Tibial artery (tissue), 4 donors: ENCODE data around the gene KCNH1.

Experiments
- DNase-seq, 2 donors: peaks; one replicate each; pipeline ENCODE4 v3.0.0-alpha.2; 2019
- H3K27ac ChIP-seq, 2 donors: fragments of 200-600 bp; sonication (generic) in 1 of 2; 1 replicate in 1 of 2; 2 replicates in 1 of 2; pipeline ENCODE4 v1.5.1; 2018 to 2019; ENCODE audit warnings: mild to moderate bottlenecking in 1 of 2
- H3K27me3 ChIP-seq, 2 donors: fragments of 200-600 bp; sonication (generic) in 1 of 2; one replicate each; pipeline versions ENCODE4 v1.5.1 to v1.6.0; 2016 to 2019
- H3K36me3 ChIP-seq, 3 donors: fragments of 200-600 bp; sonication (generic) in 2 of 3; one replicate each; pipeline ENCODE4 v1.5.1; 2016 to 2019; ENCODE audit warnings: mild to moderate bottlenecking in 2 of 3
- H3K4me1 ChIP-seq, 4 donors: fragments of 200-600 bp; sonication (generic) in 2 of 4; 1 replicate in 3 of 4; 2 replicates in 1 of 4; pipeline ENCODE4 v1.5.1; 2016 to 2019
- H3K4me3 ChIP-seq, 2 donors: fragments of 200-600 bp; sonication (generic) in 1 of 2; 1 replicate in 1 of 2; 2 replicates in 1 of 2; pipeline ENCODE4 v1.5.1; 2018 to 2019; ENCODE audit warnings: mild to moderate bottlenecking in 2 of 2
- H3K9me3 ChIP-seq, 3 donors: fragments of 200-600 bp; sonication (generic) in 1 of 3; one replicate each; pipeline ENCODE4 v1.5.1; 2016 to 2019
- intact Hi-C: fragments of 100-400 bp; cut with DNase I; formaldehyde crosslinking; loops from one replicate; pipeline ENCODE4 v1.15.0; 2023; ENCODE audit warnings: low total_unique reads
- TF ChIP-seq, protein P1 (sequence below), 2 experiments: fragments of 200-600 bp in 1 of 2; fragments of 450-650 bp in 1 of 2; IDR thresholded peaks; one replicate each; pipeline ENCODE4 v1.5.1; 2017 to 2019; ENCODE audit warnings: antibody characterized with exemption in 2 of 2, mild to moderate bottlenecking in 1 of 2, moderate library complexity in 1 of 2

Gene KCNH1

DNA sequence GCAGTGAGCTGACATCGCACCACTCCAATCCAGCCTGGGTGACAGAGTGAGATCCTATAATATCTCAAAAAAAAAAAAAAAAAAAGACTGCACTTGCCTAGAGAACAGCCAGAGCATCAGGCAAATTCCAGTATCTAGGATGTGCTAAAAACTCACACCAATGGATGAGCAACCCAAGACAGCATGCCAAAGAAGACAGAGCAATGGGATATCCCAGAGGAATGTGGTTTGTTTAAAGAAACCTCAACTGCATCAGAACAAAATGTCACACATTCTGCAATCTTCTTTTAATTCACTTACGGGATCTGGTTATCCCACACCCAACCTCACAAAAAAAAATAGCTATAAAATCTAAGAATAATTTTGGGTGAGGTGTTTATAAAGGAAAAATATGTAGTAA, 7.3 kb downstream of the KCNH1 start:
- TF ChIP-seq, protein P1, sequence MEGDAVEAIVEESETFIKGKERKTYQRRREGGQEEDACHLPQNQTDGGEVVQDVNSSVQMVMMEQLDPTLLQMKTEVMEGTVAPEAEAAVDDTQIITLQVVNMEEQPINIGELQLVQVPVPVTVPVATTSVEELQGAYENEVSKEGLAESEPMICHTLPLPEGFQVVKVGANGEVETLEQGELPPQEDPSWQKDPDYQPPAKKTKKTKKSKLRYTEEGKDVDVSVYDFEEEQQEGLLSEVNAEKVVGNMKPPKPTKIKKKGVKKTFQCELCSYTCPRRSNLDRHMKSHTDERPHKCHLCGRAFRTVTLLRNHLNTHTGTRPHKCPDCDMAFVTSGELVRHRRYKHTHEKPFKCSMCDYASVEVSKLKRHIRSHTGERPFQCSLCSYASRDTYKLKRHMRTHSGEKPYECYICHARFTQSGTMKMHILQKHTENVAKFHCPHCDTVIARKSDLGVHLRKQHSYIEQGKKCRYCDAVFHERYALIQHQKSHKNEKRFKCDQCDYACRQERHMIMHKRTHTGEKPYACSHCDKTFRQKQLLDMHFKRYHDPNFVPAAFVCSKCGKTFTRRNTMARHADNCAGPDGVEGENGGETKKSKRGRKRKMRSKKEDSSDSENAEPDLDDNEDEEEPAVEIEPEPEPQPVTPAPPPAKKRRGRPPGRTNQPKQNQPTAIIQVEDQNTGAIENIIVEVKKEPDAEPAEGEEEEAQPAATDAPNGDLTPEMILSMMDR (IDR thresholded peaks at IDR 0.05): no peak
- no peak for DNase-seq
- intact Hi-C loops: no loop called here
- Histone ChIP-seq H3K9me3 (no peaks in the 10 kb centered on the region), H3K27me3 (peaks cover 0 to 19% of the 10 kb centered on the region in 2 donors), H3K27ac (no peak overlapping the region), H3K36me3 (no peaks in the 10 kb centered on the region), H3K4me1 (no peaks in the 10 kb centered on the region), H3K4me3 (no peak overlapping the region)

DNA sequence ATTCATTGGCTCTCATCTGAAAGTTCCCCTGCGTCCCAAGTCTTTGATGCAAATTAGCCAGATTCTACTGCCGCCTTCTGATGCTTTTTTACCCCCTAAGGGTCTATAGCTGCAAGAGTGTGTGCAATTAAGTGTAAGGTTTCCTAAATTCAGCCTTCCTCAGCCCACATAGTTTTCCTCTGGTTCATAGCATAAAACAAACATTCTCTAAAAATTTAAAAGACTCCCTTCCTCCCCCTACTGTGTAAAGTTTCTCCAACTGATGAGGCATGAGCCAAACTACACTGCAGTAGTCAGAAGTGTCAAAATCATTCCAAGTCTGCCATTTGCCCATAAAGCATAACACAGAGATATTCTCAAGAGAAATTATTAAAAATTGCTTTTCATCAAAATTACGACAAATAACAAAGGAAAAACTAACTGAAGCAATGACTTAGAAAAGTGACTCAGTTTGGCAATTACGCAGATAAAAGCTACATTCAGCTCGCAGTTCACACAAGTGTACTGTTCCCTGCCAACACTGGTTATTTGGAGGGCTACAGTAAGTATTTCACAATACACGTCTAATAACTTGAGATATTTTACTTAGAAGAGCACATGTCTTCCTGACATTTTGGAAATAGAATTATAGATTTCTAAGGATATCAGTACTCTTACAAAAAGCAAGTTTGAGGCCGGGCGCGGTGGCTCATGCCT, 15.4 kb downstream of the KCNH1 start:
- peaks cover 0 to 8% of the 10 kb centered on the region in 2 donors for H3K27me3 ChIP-seq
- H3K36me3 ChIP-seq: no peaks in the 10 kb centered on the region
- no peak overlapping the region for H3K27ac ChIP-seq
- H3K9me3 ChIP-seq: no peaks in the 10 kb centered on the region
- H3K4me1 ChIP-seq: no peaks in the 10 kb centered on the region
- no peak overlapping the region for H3K4me3 ChIP-seq
- intact Hi-C loops: no loop called here
- TF ChIP-seq, protein P1 (IDR thresholded peaks at IDR 0.05): no peak
- no peak for DNase-seq

DNA sequence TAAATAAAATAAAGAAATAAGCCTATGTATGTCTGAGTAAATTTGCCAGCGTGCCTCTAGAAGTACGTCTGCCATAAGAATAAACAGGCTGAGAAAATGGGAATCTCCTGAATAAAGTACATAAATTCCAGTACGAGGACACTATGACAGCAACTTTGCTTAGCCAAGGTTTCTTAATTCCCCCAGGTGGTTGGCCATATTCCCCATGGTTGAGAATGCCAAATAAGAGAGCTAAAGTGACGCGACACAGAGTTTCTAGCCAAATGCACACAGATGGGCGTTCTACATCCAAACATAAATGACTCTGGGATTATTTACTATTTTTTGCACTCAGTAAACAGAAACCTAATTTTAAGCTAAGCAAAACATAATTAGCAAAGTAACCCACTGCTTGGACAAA, 19.5 kb downstream of the KCNH1 start:
- Histone ChIP-seq H3K9me3 (no peaks in the 10 kb centered on the region), H3K4me1 (no peaks in the 10 kb centered on the region), H3K27me3 (peaks cover 0 to 2% of the 10 kb centered on the region in 2 donors), H3K36me3 (no peaks in the 10 kb centered on the region), H3K27ac (no peak overlapping the region), H3K4me3 (no peak overlapping the region)
- intact Hi-C loops: no loop called here
- TF ChIP-seq, protein P1 (IDR thresholded peaks at IDR 0.05): no peak
- DNase-seq: no peak

DNA sequence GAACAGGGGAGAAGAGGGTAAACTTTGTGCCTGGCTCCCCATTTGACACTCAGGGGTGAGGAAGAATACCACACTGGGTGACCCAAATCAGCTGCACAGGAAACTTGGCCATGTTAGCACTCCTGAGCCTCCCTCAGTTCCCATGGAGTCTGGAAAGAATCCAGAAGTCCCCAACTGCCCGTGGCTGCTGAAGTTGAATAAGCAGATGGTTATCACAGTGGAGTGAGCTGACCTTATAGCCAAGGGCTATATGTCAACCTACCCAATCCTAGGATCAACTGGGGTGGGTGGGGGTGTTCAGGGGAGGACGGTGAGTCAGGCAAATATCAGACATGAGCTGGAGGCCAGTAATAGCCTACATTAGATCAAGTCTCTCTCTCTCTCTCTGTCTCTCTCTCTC, 20.4 kb downstream of the KCNH1 start:
- H3K27me3 ChIP-seq: peaks cover 0 to 2% of the 10 kb centered on the region in 2 donors
- intact Hi-C loops: no loop called here
- no peak for DNase-seq

DNA sequence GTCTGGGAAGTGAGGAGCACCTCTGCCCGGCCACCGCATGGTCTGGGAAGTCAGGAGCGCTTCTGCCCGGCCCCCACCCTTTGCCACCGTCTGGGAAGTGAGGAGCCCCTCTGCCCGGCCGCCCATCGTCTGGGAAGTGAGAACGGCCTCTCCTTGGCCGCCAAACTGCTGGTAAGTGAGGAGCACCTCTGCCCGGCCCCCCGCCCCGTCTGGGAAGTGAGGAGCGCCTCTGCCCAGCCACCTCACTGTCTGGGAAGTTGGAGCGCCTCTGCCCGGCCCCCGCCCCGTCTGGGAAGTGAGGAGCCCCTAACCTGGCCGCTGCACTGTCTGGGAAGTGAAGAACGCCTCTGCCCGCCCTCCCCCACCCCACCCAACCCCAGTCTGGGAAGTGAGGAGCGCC, 22.6 kb downstream of the KCNH1 start:
- no peak for DNase-seq
- Histone ChIP-seq H3K4me3 (no peak overlapping the region), H3K9me3 (no peaks in the 10 kb centered on the region), H3K27me3 (no peaks in the 10 kb centered on the region), H3K4me1 (no peaks in the 10 kb centered on the region), H3K27ac (no peak overlapping the region), H3K36me3 (no peaks in the 10 kb centered on the region)
- intact Hi-C loops: no loop called here
- TF ChIP-seq, protein P1 (IDR thresholded peaks at IDR 0.05): no peak

More for the DNA sequence above, 20.4 kb downstream of the KCNH1 start:
- no peak overlapping the region for H3K4me3 ChIP-seq
- H3K27ac ChIP-seq: no peak overlapping the region
- no peaks in the 10 kb centered on the region for H3K36me3 ChIP-seq
- no peaks in the 10 kb centered on the region for H3K4me1 ChIP-seq
- TF ChIP-seq, protein P1 (IDR thresholded peaks at IDR 0.05): no peak
- H3K9me3 ChIP-seq: no peaks in the 10 kb centered on the region
